Embryonic facial prominence (tissue), 1 donor: ENCODE data around the gene ZNF415.
"Not testable (repeated sequence)": the region's sequence is repeated elsewhere in the genome, so short reads cannot be mapped to it uniquely, and the experiment has no call there.

ENCODE experiments used
- DNase-seq: peaks from one replicate; pipeline ENCODE4 v3.0.0-alpha.2; 2016; ENCODE audit errors: extremely low spot score

Gene ZNF415

DNA sequence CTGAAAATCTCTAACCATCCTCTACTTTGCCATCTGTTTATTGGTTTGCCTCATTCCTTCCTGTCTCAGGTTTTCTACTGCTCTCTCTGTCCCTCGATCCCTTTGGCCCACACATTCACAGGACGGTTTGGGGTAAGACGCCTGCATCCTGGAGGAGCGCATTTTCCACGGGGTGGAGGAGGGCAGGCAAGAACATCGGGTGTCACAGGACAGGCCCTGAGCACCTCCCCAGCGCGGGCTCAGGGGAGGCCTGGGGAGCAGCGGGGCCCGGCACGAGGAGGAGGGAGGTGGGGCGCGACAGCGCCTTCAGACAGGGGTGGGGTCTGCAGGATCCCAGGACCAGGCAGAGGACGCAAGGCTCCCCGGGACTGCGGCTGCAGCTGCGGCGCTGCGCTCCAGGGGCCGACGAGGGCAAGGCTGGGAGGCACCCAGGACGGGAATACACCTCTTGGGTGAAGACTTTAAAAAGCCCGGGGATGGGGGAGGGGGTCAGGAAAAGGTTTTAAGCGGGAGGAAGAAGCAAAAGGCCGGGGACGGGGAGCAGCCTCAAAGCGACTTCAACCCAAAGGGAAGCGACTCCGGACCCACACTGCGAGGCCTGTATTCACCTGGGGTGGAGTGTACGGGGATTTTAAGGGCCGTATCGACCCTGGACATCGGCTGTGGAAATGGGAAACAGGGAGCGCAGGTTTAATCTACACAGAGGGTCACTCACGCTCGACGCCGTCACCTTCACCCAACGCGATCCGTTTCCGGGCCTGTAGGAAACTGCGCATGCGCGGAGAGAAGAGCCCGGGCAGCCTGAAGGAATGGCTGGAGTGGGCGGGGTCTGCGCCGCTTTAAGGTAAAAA lies at the start of gene ZNF415:
ZNF415 (minus strand) TSS at position 770 of the 851 bp plus-strand sequence. CDS start 10,234 bp downstream, outside the sequence.
- peak; percentile 65 for DNase-seq

DNA sequence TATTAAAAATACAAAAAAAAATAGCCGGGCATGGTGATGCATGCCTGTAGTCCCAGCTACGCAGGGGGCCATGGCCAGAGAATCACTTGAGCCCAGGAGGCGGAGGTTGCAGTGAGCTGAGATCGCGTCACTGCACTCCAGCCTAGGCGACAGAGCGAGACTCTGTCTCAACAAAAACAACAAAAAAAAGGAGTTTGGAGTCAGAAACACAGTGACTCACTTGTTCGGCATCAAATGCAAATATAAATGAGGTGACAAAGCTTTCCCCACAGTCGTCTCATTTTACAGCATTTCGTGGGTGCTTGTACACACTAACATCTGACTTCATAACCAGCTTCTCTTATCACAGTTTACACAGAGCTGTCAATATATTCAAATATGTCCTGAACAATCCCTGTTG lies 49.5 kb upstream of the ZNF415 start:
- DNase-seq, result no peak

DNA sequence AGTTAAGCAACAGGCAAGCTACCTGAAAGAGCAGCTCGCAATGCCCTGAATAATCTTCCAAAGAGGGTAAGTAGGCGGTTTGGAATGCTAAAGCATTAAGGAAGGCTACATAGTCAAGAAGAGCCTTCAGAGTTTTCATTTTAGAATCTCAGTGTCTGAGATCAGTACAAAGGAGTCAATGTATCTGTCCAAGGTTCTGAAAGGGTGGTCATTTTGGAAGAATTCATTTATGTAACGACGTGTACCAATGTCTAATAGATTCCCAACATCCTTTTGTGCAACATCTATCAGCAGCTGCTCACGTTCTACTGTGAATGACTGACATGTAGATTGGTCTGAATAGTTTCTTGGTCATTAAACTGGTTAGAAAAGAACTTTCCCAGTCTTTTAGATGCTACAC lies 45.3 kb upstream of the ZNF415 start:
- no peak for DNase-seq

DNA sequence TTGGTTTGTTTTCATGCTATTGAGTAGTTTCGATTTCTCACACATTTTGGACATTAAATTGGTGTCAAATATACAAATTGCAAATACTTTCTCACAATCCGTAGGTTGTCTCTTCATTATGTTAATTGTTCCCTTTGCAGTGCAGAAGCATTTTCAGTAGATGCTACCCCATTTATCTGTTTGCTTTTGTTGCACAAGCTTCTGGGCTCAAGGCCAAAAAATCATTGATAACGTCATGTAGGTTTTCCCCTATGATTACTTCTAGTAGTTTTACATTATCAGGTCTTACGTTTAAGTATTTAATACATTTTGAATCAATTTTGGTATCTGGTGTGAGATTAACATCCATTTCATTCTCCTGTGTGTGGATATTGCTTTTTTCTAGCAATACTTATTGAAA lies 40.2 kb upstream of the ZNF415 start:
- DNase-seq, result no peak

DNA sequence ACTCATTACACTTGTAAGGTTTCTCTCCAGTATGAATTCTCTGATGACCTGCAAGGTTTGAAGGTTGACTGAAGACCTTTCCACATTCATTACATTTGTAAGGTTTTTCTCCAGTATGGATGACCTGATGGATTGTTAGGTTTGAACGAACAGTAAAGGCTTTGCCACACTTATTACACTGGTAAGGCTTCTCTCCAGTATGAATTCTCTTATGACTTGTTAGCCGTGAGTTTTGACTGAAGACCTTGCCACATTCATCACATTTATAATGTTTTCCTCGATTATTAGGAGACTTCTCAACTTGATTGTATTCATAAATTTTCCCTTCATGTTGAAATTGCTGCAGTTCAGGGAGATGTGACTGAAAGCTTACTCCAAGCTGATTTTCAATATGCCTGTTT lies 33.0 kb upstream of the ZNF415 start:
- no peak for DNase-seq

DNA sequence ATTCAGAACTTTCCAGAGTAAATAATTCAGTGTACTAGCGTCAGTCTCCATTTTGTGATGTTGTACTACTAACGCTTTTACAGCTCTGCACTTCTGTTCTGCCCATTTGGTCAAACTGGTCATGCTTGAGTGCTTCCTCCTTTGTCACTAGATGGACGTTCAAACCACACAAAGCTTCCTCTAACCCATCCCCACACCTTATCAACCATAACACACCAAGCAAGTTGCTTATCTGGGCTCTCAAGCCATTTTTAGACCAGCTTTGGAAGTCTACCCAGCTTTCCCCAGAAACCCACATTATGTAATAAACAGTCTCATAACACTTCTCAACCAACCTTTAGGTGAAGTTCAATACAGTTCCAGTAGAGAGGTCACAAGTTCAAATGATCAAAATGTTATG lies 28.4 kb upstream of the ZNF415 start:
- no peak for DNase-seq

DNA sequence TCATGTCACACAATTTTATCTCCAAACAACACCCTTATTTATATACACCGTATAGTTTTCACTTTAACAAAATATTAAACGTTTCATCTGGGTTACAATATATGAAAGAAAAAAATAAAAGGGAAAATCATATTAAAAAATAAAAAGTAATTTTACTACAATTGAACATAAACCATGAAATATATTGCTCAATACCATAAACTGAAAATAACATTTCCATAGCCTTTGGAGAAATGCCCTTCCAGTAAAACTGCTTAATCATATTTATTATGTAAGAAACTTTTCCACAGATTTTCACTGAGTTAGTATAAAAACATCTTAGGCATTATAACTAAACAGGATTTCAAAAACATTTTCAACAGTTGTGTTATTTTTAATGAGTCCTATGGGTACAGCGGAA lies 27.6 kb upstream of the ZNF415 start:
- no peak for DNase-seq

DNA sequence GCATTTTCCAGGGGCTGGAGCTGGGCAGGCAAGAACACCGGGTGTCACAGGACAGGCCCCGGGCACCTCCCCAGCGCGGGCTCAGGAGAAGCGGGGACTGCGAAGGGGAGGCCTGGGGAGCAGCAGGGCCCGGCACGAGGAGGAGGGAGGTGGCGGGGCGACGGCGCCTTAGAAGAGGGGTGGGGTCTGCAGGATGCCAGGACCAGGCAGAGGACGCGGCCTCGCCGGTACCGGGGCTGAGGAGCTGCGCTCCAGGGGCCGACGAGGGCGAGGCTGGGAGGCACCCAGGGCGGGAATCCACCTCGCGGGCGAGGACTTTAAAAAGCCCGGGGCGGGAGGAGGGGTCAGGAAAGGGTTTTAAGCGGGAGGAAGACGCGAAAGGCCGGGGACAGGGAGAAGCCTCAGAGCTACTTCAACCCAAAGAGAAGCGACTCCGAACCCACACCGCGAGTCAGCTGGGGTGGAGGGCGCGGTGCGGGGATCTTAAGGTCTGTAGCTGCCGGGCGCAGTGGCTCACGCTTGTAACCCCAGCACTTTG lies 25.5 kb upstream of the ZNF415 start:
- no peak for DNase-seq

DNA sequence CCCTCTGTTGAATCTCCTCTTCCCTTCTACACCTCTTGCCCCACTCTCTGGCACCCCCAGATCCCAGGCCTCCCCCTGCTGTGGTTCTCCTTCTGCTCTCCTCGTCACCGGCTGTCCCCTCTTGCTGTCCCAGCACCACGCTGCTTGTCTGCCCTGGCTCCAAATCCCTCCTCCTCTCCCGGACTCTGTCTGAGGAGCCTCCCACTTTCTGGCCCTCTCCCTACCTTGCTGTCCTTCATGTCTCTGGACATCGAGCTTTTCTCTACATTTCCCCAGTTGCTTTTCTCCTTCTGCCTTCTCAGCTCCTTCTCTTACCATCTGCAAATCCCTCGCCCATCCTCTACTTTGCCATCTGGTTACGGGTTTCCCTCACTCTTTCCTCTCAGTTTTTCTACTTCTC lies 24.9 kb upstream of the ZNF415 start:
- DNase-seq, result no peak

DNA sequence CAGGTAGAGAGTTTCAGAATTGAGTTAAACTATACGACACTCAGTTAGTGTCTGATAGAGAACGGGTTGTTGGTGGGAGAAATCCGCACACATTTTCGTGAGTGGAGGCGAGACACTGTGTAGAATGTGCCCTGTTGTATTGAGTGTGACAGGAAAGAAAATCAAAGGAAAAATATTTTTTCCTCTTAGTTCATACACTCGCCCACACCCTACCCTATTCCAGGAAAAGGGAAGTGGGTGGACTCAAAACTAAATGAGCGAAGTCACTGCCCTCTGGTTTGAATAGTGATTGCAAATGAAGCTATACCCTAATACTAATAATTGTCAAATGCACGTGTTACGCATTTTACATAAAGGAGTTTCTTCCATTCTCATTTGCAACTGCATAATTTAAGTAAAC lies 24.1 kb upstream of the ZNF415 start:
- no peak for DNase-seq

DNA sequence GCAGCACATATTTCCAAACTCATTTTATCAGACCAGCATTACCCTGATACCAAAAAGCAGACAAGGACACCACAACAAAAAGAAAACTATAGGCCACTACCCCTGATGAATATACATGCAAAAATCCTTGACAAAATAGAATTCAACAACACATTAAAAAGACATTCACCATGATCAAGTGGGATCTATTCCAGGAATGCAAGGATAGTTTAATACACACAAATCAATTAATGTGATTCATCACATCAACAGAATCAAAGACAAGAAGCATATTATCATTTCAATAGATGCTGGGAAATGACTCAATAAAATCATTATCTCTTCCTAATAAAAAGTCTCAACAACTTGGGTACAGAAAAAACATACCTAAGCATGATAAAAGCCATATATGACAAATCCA lies 14.9 kb upstream of the ZNF415 start:
- DNase-seq, result no peak

DNA sequence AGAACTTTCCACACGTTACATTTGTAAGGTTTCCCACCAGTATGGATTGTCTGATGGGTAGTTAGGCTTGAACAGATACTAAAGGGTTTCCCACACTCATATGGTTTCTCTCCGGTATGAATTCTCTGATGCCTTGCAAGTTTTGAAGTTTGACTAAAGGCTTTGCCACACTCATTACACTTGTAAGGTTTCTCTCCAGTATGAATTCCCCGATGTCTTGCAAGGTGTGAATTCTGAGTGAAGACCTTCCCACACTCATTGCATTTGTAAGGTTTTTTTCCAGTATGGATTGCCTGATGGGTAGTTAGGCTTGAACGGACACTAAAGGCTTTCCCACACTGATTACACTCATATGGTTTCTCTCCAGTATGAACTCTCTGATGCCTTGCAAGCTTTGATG lies 7.6 kb upstream of the ZNF415 start:
- DNase-seq, result no peak

DNA sequence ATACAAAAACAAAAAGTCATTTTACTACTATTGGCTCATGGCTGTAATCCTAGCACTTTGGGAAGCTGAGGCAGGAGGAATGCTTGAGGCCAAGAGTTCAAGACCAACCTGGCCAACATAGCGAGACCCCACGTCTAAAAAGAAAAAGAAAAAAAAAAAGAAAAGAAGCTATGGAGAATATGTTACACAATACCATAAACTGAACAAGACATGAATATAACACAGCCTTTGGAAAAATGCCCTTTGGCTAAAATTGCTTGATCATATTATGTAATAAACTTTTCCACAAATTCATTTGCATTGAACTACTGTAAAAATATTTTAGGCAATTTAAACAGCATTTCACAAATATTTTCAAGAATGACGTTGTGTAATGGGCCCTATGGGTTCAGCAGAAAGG lies 3.7 kb upstream of the ZNF415 start:
- no peak for DNase-seq

DNA sequence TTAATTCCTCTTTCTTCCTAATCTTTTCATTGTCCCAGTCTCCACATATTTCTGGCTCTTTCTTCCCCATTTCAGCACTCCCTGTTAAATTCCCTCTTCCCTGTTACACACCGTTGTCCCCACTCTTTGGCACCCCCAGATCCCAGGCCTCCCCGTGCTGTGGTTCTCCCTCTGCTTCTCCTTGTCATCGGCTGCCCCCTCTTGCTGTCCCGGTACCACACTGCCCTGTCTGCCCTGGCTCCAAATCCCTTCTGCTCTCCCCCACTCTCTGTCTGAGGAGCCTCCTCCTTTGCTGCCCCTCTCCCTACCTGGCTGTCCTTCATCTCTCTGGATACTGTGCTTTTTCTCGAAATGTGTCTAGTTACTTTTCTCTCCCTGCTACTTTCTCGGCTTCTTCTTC lies 983 bp downstream of the ZNF415 start:
- DNase-seq, result no peak

DNA sequence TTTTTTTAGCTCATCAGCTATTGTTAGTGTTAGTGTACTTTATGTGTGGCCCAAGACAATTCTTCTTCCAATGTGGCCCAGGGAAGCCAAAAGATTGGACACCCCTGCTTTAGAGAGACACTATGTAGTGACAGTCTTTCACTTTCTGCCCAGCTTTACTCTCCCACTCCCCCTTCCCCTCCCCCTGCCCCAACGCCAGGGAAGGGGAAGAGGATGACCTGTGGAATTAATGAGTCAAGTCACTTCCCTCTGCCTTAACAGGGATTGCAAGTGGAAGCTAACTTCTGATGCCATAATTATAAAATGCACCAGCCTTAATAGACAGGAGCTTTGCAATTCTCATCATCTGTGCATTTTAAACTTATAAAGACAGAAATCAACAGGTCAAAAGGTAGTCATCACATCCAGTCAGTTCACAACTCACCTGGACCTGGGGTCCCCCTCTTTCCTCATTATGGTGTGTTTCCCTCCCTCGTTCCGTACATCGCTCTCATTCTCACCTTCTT lies 1.6 kb downstream of the ZNF415 start:
- DNase-seq, result no peak

DNA sequence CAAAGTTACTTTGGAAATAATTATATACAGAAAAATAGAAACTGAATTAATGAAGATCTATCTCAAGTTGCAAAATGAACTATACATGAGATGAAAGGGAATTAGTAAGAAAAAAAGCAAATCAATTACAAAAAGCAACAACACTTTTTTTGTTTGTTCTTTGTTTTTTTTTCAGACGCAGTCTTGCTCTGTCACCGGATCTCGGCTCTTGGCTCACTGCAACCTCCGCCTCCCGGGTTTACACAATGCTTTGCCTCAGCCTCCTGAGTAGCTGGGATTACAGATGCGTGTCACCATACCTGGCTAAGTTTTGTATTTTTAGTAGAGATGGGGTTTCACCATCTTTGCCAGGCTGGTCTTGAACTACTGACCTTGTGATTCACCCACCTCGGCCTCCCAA lies 2.2 kb downstream of the ZNF415 start:
- no peak for DNase-seq

DNA sequence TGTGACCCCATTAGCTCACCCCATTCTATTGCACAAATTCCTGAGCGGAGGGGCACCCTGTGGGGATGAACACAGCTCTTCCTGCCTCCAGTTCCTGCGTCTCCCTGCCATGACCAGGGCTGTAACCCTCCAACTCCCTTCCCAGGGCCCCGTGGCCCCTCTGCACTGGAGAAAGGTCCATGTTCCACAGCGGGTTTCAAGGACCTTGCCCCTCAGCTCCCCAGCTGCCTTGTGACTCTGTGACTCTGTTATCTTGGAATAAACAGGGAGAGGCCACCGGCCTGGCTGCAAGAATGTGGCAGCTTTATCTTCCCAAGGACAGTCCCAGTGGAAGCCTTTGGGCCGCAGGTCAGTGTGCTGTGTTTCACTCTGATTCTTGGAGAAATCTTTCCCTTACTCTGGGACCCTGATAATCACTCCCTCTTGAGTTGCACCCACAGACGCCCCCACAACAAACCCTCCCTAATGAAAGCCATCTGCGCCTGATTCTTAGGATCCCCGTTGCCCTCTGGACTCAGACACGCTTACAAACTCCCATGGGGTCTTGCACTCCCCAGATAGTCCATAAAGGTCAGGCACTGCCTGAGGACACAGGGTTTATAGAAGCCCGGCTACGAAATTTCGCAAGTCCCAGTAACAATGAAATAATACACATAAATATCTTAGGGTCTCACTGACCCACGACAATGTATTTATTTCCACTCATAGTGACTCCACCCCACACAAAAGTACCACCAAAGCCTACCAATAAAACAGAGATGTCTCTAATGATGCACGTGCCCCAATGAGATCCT lies 5.8 kb downstream of the ZNF415 start:
- DNase-seq, result not testable (repeated sequence)

DNA sequence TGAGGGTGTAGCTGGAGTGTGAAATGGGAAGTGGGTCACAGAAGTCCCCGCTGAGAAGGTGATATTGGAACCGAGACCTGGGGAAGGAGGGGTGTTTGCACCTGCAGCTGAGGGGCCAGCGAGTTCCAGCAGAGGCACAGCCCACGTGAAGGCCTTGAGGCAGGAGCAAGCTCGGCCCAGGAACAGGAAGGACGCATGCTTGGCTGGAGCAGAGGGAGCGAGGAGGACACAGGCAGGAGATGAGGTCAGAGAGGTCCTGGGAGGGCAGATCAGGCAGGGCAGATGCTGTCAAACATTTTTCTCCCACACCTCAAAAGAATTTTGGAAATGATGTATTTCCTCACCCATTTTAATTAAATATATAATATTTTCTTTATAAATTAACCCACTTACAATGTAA lies 9.3 kb downstream of the ZNF415 start:
- no peak for DNase-seq

DNA sequence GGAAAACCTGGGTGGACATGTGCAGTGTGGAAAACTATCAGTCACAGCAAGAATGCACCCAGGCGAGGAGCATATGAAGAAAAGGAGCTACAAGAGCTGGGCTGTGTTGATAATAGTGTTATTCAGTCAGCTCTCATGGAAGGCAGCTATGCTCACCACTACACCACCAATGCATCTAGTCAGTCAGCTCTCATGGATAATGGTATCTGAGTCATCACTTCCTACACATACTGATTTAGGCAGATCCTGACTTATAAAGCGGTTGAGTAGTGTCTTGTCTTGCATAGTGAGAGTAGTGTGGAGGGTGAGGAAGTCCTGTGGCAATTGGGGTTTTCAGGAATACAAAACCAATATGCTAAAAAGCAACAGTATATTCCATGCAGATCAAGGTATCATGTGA lies 20.4 kb downstream of the ZNF415 start:
- no peak for DNase-seq

DNA sequence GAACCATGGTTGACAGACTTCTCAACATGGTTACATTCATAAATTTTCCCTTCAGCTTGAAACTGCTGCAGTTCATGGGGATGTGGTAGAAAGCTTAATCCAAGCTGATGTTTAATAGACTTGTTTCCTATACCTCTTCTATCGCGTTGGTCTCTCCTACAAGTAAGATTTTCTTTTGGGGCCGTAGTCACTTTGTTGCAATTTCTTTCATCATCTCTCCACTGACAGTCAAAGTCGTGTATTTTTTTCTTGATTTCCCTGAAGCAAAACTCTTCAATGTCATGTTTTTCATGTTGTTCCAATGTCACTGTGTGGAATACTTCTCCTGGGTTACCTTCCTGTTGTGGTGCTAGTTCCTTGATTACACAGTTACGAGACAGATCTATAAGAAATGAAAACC lies 23.2 kb downstream of the ZNF415 start:
- DNase-seq, result no peak

DNA sequence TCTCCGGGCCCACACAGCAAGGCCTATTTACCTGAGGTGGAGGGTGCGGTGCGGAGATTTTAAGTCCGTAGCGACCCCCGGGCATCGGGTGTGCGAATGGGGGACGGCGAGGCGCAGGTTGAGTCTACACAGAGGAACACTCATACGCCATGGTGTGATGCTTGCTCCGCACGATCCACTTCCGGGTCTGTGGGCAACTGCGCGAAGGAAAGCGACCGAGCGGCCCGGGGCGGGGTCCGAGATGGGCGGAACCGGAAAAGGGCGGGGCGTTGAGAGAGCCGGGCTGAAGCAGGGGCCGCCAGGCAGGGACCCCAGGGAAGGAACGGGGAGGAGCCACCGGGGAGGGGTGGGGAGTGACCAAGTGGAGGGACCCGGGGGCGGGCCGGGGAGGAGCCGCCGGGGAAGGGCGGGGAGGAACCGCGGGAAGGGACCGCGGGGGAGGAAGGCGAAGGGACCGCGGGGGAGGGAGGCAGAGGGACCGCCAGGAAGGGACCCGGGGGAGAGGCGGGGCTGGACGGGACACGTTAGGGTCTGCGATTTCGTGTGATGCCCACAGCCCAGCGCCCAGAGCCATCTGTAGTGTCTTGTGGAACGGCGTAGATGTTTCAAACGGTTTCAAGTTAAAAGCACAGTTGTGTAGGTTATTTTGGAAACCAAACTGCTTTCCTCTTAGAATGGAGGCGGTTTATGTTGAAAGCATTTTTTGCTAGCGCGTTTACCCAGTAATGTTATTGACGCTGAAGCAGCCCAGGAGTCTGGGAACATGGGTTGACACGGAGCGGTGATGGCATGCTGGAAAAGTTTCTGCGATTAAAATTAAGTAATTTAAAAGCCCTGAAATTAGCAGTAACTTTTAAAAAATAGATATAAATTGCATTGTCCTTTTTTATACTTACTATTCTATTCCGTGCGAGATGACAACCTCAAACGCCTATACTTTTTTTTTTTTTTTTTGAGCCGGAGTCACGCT lies 29.2 kb downstream of the ZNF415 start, which contains the start of gene ZNF160:
ZNF160 (minus strand) TSS at position 189 of the 970 bp plus-strand sequence. CDS start 17,146 bp downstream, outside the sequence.
- peak; percentile 88 for DNase-seq
